HG03280 (cell line): ENCODE results near the gene SLC1A2.

Experiments
- ATAC-seq: cut with Tn5 transposase; IDR thresholded peaks from one replicate; pipeline ENCODE4 v1.9.1; 2021; ENCODE audit warnings: mild to moderate bottlenecking, moderate library complexity; ENCODE audit not compliant: unreplicated experiment

SLC1A2 gene

GRCh38 chr11:35248558-35249323 lies 170.6 kb downstream of the SLC1A2 start:
- no peak for ATAC-seq

GRCh38 chr11:35247863-35248262 lies 171.5 kb downstream of the SLC1A2 start:
- no peak for ATAC-seq

DNA sequence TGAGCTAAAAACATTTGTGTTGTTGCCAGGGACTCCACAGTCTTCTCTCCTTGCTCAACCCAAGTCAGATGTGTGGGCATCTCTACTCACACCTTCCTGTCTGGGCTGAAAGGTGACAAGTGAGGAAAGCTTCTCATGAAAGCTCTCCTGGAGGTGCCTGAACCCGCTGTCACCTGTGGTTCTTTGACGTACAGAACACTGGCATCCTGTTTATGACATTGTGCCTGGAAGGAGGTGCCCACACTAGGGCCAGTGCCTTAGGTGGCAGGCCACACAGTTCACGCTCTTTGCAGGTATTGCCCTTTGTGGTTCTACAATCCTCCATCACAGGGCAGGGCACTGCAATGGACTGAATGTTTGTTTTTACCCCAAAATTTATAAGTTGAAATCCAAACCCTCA lies 171.9 kb downstream of the SLC1A2 start:
- ATAC-seq: no peak

GRCh38 chr11:35246745-35247144 lies 172.6 kb downstream of the SLC1A2 start:
- ATAC-seq: no peak

DNA sequence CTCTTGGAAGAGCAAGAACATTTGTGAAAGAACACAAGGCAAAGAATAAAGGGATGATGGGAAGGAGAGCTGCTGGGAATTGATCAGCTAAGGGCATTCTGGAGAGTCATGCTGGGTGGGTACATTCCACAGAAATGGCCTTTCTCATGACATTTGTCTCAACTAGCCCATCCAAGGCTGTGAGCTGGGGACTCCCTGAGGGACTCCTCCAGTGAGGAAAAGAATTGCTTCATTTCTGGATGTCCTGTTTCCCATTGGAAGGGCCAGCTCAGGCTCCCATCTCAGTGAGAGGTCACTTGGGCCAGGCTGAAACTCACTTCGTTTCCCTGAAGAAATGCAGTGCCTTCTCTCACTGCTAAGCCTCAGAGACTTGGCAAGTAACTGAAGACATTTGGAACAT lies 173.6 kb downstream of the SLC1A2 start:
- ATAC-seq: no peak

- ATAC-seq: no peak
Observed at GRCh38 chr11:35245056-35245455, 174.3 kb downstream of the SLC1A2 start.

DNA sequence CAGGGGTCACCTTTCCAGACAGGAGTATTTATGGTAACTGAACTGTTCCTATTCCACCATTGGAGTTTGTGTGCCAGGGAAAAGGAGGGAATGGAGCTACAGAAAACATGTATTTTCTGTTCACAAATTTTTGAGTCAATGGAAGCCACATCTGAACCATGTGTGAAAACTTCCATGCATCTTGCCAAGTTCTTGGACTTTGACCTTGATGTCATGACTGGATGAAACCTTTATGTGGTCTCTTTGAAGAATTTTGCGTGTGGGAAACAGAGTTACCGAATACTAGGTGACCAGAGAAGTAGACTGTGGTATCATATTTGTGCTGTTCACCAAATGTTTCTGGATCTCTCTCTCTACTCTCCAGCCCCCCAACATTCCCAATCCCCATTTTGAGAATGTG lies 175.6 kb downstream of the SLC1A2 start:
- ATAC-seq: no peak

DNA sequence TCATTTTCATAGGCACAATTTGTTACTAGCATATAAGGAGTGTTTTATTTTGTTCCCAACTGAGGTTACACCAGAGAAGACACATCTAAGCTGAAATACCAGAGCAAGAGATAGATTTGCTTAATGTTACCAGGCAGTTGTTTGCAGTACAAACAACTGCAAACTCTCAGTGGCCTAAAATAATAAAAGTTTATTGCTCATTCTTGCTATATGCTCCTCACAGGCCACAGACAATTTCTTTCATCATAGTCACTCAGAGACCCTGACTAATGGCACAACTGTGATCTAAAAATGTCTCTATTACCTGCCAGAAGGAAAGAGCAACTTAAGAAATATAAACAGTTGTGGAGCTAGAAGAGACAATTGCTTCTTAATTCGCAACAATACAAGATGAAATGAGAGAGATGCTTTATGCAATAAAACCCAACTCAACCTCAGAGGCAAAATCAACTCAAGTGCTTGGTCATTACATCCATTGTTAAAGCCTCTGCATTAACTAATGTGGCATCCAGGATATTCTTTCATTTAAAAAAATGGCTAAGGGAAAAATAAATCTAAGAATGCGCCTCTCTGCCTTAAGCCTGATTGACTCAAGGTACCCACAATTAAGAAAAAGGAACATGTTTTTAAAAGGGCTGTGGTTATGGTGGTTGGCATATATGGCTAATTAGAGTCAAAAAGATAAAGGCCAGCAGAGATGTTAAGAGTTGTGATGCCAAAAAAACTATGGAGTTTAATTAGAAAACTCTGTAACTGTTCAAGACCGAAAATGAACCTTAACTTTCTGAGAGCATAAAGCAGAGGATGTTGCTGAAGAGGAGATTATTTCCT lies 176.7 kb downstream of the SLC1A2 start:
- ATAC-seq: no peak

DNA sequence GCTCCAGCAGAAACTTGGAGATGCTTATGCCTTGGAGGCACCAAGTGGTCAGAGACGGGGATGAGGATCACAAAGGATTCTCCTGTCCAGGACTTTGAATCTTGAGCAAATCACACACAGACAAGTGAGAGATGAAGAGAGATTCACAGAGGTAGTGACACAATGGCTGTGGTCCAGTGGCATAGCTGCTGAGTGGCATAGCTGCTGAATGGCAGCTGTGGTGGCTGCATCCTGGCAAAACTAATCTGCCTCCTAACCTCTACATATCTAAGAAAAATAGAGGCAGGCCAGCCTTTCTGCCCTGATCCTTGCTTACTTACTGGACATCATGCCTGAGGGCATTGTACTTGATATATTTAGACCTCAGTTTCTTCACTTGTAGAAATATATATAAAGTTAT lies 177.8 kb downstream of the SLC1A2 start:
- no peak for ATAC-seq

DNA sequence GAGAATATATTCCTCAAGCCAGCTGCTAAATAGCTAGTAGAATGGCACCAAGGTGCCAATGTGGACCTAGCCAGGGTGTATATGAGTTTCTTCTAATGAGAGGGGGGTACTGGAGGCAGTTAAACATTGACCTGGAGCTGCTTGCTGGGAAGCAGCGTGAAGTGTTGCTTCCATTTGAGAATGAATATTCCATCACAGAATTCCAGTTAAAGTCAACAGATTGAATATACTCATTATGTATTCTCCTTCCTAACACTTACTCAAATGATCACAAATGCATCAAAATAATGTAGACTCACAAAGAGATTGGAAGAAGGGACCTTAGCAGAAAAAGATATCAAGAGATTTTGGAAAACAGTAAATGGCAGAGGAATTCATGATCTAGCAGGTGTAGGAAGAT lies 178.3 kb downstream of the SLC1A2 start:
- no peak for ATAC-seq

DNA sequence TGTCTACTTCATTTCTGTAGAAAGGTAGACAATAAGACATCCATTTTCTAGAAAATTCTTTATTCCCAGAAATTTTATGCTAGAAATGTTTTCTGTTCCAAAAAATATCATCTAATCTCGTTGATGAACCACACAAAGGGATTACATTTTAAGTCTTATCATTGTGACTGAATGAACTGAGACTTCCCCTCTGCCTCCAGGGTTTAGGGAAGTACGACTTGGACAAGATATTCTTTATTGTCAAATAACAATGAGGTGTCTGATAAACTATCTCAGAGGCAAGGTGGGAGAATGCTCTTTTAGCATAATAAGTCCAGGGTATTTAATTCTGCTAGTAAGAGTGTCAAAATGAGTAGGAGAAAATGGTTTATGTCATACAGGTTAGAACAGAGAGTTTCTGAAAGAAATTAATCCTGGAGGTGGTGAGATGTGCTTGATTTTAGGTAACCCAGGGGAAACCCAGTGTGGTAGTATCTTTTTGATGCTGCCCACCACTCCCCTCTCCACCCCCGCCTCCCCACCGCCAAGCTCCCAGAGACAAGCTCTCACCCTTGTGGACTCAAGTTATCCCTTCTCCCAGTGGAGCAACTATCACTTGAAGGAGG lies 179.8 kb downstream of the SLC1A2 start:
- ATAC-seq: no peak

DNA sequence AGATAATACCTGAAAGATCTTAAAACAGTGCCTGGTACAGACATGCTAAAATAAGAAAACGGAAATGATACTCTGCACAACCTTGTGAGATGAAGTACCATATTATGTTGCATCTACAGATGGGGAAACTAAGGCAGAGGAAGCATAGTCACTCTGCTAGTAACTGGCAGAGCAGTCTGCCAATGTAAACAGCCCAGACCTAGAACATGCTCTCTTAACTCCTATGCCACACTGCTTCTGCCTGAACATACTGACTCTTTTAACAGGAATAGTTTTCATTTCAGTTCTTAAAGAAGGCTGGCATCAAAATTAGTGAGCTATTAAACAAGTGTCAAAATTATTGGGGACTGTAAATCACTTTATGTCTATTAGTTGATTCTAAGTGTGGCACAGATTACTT lies 180.5 kb downstream of the SLC1A2 start:
- no peak for ATAC-seq

- no peak for ATAC-seq
Observed at GRCh38 chr11:35237860-35238715, 181.3 kb downstream of the SLC1A2 start.

DNA sequence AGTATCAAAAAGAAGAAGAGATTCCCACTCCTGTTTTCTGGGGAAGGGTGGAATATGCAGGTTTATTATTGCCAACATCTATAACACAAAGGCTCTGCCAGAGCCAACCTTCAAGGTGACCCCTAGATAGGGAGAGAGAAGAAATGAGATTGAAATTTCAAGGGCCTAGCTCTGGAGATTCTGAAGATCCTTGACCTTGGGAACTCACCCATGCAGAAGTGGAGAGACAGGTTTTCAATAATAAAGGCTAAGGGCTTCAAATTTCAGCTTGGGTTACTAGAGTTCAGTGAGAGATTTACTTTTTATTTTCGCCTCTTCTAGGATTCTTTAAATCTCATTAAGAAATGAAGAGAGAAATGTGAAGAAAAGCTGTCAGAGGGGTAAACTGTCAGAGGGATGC lies 182.0 kb downstream of the SLC1A2 start:
- no peak for ATAC-seq

GRCh38 chr11:35236667-35237003 lies 182.7 kb downstream of the SLC1A2 start:
- no peak for ATAC-seq

- ATAC-seq: no peak
Observed at GRCh38 chr11:35235936-35236666, 183.3 kb downstream of the SLC1A2 start.

GRCh38 chr11:35235498-35235897 lies 183.9 kb downstream of the SLC1A2 start:
- ATAC-seq: no peak

- ATAC-seq: no peak
Observed at GRCh38 chr11:35235157-35235468, 184.2 kb downstream of the SLC1A2 start.

DNA sequence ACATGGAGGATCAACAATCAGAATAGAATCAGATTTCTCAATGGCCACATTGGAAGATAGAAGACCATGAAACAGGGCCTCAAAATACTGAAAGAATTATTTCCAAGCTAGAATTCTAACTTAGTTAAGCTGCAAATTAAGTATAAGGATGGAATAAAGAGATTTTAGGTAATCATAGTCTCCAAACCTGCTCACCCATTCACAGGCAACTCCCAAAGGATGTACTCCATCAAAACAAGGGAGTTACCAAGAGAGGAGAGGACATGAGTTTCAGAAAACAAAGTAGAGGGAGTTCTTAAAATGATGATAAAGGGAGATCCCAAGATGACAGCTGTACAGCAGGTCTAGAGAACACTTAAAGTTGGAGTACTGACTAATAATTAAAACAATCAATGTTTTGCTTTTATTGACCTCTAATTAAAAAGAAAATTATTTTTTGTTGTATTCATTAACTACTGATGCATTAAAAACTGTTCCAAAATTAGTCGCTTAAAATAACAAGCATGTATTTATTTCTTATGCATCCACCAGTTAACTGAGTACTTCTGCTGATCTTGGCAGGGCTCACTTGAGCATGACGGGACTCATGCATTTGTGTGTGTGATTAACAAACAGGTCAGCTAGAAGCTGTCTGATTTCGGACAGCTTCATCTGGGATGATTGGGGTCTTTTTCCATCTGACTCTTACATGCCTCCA lies 184.8 kb downstream of the SLC1A2 start:
- no peak for ATAC-seq

DNA sequence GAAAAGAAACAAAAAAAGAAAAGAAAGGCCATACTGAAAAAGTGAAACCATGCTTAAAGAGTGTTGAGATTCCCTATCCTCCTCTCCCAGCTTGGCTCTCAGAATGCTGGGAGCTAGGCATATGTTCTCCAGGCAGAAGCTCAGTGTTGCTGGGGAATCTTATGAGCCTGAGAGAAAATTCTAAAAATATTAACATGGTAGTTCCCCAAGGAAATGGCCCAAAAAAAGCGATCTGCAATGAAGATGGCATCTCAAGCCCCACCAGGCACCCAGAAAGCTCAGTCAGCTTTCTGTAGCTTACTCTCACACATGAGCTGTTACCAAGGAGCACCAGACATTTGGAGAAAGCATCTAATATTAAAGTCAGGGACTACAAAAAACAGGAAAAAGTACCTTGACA lies 185.8 kb downstream of the SLC1A2 start:
- no peak for ATAC-seq
